ENCODE results near the gene KLC1. TPM values are rescaled to one million over a fixed set of nuclear protein-coding genes. Genes with fewer than 3 reads are reported as not detected.

KLC1 gene
- total RNA-seq, 2 donors from 2014 or later = 199 to 292 TPM

DNA sequence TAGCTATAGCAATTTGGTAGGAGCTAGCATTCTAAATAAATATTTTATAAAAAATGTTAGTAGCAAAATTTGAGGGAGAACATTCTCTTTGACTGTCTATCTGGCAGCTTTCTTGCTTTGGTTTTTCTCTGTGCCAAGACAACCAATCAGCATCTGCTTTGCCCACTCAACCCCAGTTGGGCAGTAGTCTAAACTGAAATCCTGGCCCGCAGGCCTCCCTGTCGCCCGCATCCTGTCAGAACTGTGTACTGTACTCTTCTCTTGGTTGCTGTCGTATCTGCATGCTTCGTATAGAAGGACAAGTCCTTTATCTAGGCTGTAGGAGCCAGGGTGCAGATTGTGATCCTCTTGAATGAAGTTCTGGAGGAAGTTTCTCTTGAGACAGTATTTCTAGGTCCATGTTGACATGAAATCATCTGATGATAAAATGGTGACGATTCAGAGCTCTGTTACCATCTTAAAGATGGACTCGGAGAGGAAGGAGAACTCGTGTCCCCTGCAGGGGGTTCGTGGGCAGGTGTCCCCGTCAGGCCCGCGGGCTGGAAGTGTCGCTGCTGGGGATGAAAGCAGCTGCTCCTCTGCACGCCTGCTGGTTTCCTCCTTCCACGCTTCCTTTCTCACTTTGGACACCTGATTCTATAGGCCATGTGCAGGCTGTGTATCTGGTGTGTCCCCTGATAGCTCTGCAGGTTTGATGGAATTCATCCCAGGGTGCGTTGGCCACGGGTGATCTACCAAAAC lies 51.6 kb downstream of the KLC1 start:
- ATAC-seq = no peak
- Histone ChIP-seq H3K9me3 (no peaks in the 10 kb centered on the region), H3K4me3 (no peak overlapping the region), H3K36me3 (replicated peaks in 1 of 2; ENCODE audit: insufficient read depth in 1 of 2, low read depth in 2 of 2) (peaks cover 23 to 43% of the 10 kb centered on the region in 2 donors), H3K27ac (no peak overlapping the region), H3K27me3 (no peaks in the 10 kb centered on the region), H3K4me1 (no peaks in the 10 kb centered on the region)
- no peak for TF ChIP-seq POLR2A (IDR thresholded peaks at IDR 0.05)
- WGBS, 2 donors = 84 to 90% methylated on average over 15 to 17 of the region's 17 CpGs
- intact Hi-C loops (cut with DNase I) = no loop called here
- DNase-seq = no peak

DNA sequence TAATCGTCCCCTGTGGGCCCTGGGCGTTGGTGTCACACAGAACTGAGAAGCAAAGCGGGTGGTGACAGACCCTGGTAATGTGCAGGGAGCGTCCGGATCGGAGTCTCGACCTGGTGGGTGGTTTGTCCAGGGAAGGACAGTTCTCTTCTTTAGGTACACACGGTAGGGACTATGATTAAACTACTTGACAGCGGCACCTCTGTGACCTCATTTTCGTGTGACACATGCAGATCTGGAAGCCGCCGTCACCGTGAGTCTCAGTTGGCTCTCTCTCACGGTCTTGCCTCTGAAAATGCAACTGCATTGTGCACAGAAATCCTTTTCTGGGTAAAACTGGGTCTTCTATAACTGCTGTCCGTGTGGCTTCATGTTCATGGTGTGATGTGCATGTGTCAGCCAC lies 54.1 kb downstream of the KLC1 start:
- Histone ChIP-seq H3K4me3 (no peak overlapping the region), H3K36me3 (replicated peaks in 1 of 2; ENCODE audit: insufficient read depth in 1 of 2, low read depth in 2 of 2) (peaks cover 0 to 33% of the 10 kb centered on the region in 2 donors), H3K27ac (no peak overlapping the region), H3K4me1 (no peaks in the 10 kb centered on the region), H3K9me3 (no peaks in the 10 kb centered on the region), H3K27me3 (no peaks in the 10 kb centered on the region)
- 81 to 82% methylated on average over 15 of the region's 15 CpGs for WGBS, 2 donors
- intact Hi-C loops (cut with DNase I) = no loop called here
- ATAC-seq (no peak), DNase-seq (no peak)
- no peak for TF ChIP-seq POLR2A (IDR thresholded peaks at IDR 0.05)
- TF ChIP-seq, protein P1, sequence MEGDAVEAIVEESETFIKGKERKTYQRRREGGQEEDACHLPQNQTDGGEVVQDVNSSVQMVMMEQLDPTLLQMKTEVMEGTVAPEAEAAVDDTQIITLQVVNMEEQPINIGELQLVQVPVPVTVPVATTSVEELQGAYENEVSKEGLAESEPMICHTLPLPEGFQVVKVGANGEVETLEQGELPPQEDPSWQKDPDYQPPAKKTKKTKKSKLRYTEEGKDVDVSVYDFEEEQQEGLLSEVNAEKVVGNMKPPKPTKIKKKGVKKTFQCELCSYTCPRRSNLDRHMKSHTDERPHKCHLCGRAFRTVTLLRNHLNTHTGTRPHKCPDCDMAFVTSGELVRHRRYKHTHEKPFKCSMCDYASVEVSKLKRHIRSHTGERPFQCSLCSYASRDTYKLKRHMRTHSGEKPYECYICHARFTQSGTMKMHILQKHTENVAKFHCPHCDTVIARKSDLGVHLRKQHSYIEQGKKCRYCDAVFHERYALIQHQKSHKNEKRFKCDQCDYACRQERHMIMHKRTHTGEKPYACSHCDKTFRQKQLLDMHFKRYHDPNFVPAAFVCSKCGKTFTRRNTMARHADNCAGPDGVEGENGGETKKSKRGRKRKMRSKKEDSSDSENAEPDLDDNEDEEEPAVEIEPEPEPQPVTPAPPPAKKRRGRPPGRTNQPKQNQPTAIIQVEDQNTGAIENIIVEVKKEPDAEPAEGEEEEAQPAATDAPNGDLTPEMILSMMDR (IDR thresholded peaks at IDR 0.05) = no peak

- Histone ChIP-seq H3K4me1 (no peaks in the 10 kb centered on the region), H3K27me3 (no peaks in the 10 kb centered on the region), H3K4me3 (no peak overlapping the region), H3K9me3 (no peaks in the 10 kb centered on the region), H3K36me3 (replicated peaks in 1 of 2; ENCODE audit: insufficient read depth in 1 of 2, low read depth in 2 of 2) (peaks cover 0 to 28% of the 10 kb centered on the region in 2 donors), H3K27ac (no peak overlapping the region)
- ATAC-seq = no peak
- WGBS, 2 donors = 81 to 88% methylated on average over 6 of the region's 6 CpGs
- no peak for TF ChIP-seq POLR2A (IDR thresholded peaks at IDR 0.05)
- TF ChIP-seq, protein P1 (IDR thresholded peaks at IDR 0.05) = no peak
- DNase-seq = no peak
- intact Hi-C loops (cut with DNase I) = no loop called here
These were observed 55.5 kb downstream of the KLC1 start for GRCh38 chr14:103684471-103684870.

GRCh38 chr14:103684871-103685270 lies 55.9 kb downstream of the KLC1 start:
- intact Hi-C loops (cut with DNase I) = no loop called here
- Histone ChIP-seq H3K9me3 (no peaks in the 10 kb centered on the region), H3K4me1 (no peaks in the 10 kb centered on the region), H3K27me3 (no peaks in the 10 kb centered on the region), H3K4me3 (no peak overlapping the region), H3K36me3 (replicated peaks in 1 of 2; ENCODE audit: insufficient read depth in 1 of 2, low read depth in 2 of 2) (peaks cover 0 to 24% of the 10 kb centered on the region in 2 donors), H3K27ac (no peak overlapping the region)
- no peak for DNase-seq
- TF ChIP-seq, protein P1 (IDR thresholded peaks at IDR 0.05) = no peak
- TF ChIP-seq POLR2A (IDR thresholded peaks at IDR 0.05) = no peak
- 91 to 93% methylated on average over 15 of the region's 15 CpGs for WGBS, 2 donors
- ATAC-seq = no peak

DNA sequence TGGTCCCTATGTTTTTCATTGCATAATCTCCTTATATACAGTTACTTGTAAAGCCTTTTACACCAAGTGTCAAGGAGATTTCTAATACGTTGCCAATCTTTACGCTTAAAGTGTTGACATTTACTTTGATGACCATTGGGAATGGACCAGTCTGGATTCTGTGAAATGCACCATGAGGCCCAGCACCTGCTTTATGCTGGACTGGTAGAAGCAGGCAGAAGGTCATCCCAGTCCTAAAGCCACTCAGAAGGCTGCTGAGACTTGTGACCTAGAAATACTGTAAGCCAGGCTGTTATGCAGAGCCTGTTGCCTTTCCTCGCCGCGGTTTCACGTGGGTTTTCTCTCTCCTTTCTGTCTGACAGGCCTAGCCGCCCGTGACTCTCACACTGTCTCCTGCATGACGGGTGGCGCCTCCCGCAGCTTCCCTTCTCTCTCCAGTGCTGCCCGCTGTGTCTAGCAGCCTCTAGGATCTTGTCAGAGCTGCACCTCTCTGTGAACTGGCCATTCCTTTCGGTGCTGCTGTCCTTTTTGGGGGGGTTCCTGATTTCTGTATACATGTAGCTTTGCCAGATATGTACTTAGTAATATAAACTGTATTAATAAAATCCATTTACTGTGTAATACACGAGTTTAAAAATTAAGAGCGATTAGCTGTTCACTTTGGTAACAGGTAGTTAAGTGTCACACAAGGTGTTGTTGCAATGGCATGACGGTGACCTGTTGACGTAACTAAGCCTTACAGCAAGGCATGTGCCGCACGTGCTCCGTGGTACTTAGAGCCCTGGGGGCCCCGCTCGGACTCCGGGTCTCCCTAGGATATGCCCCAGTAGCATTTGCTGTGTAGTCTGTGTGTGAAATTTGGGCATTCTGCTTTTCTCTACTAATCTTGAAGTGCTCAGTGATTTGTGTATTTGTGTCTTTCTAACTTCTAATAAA lies 56.5 kb downstream of the KLC1 start:
- Histone ChIP-seq H3K9me3 (no peaks in the 10 kb centered on the region), H3K4me1 (no peaks in the 10 kb centered on the region), H3K36me3 (replicated peaks in 1 of 2; ENCODE audit: insufficient read depth in 1 of 2, low read depth in 2 of 2) (peaks cover 0 to 22% of the 10 kb centered on the region in 2 donors), H3K4me3 (no peak overlapping the region), H3K27me3 (no peaks in the 10 kb centered on the region), H3K27ac (no peak overlapping the region)
- 89 to 94% methylated on average over 23 of the region's 23 CpGs for WGBS, 2 donors
- intact Hi-C loops (cut with DNase I) = no loop called here
- DNase-seq (no peak), ATAC-seq (no peak)
- TF ChIP-seq, protein P1 (IDR thresholded peaks at IDR 0.05) = no peak
- TF ChIP-seq POLR2A (IDR thresholded peaks at IDR 0.05) = no peak
